SIG-M5 (cell line): ENCODE results near the gene LSM8.
"Not testable (repeated sequence)": the region's sequence is repeated elsewhere in the genome, so short reads cannot be mapped to it uniquely, and the experiment has no call there.

Experiments used
- DNase-seq: peaks from one replicate; lab custom pipeline; 2025; lab: John Stamatoyannopoulos, UW

LSM8 gene

GRCh38 chr7:118214051-118214832 is 30.3 kb downstream of the LSM8 start:
- DNase-seq = no peak

- no peak for DNase-seq
Measured at GRCh38 chr7:118214833-118215182, 30.8 kb downstream of the LSM8 start.

GRCh38 chr7:118217210-118217619 is 33.3 kb downstream of the LSM8 start:
- no peak for DNase-seq

GRCh38 chr7:118218413-118219156 is 34.6 kb downstream of the LSM8 start:
- no peak for DNase-seq

GRCh38 chr7:118219157-118219512 is 35.2 kb downstream of the LSM8 start:
- DNase-seq = no peak

GRCh38 chr7:118220583-118220982 is 36.6 kb downstream of the LSM8 start:
- no peak for DNase-seq

- no peak for DNase-seq
Measured at GRCh38 chr7:118222591-118222990, 38.6 kb downstream of the LSM8 start.

GRCh38 chr7:118224521-118224920 is 40.6 kb downstream of the LSM8 start, which contains the start of gene ANKRD7:
Gene ANKRD7 (plus strand): TSS chr7:118224704. CDS start chr7:118224831, 127 bp downstream.
- DNase-seq = no peak

- no peak for DNase-seq
Measured at GRCh38 chr7:118232837-118233236, 48.9 kb downstream of the LSM8 start.

- DNase-seq = no peak
Measured at GRCh38 chr7:118233799-118234198, 49.8 kb downstream of the LSM8 start.

GRCh38 chr7:118239014-118239413 is 55.0 kb downstream of the LSM8 start:
- DNase-seq = no peak

GRCh38 chr7:118240320-118240719 is 56.4 kb downstream of the LSM8 start:
- not testable (repeated sequence) for DNase-seq
